ENCODE measurements around the gene TNFAIP1. TPM values are rescaled to one million over a fixed set of nuclear protein-coding genes. Genes with fewer than 3 reads are reported as not detected.

TNFAIP1 gene
- total and polyA plus RNA-seq, 4 donors = 25.1 to 56.0 (median 51.6) TPM

DNA sequence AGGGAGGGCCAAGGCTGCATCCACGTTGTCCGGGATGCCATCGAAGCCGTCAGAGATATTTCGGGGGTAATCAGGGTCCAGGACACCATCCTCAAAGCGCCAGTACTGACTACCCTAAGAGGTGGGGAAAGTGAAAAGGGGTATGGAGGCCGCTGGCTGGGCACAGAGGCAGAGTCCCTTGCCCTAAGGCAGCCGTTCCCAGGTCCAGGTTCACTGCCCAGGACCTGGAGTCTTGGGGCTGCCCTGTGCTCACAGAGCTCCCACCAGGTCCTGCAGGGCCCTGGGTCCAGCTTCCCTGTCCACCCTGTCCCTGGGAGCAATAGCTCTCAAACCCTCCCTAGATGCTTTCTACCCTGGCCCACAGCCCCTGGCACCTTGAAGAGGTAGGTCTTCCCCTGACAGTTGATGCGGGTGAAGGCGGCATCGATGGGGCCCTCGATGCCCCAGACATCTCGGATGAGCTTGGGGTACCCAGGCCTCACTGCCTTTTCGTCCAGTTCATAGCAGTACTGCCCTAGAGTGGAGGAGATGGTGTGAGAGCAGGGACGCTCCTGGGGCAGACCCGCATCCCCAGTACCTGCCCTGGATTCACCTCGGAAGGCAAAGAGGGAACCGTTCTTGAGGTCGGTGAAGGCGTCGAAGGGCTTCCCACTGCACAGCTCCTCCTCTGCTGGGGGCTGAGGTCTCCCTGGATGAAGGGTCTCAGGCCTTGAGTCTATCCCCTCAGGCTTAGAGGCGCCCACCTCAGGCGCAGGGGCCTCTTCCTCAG lies 33.5 kb downstream of the TNFAIP1 start:
- no peaks in the 10 kb centered on the region for H3K27me3 ChIP-seq (ENCODE audit: control insufficient read depth, insufficient read depth, low read length)
- peaks cover 27% of the 10 kb centered on the region for H3K4me1 ChIP-seq (ENCODE audit: control insufficient read depth, insufficient read depth, low read length)
- WGBS (ENCODE audit: insufficient coverage) = 90% methylated on average over 23 of the region's 23 CpGs
- H3K9me3 ChIP-seq (ENCODE audit: control insufficient read depth, insufficient read depth, low read length) = no peaks in the 10 kb centered on the region
- H3K36me3 ChIP-seq (ENCODE audit: control insufficient read depth, insufficient read depth, low read length) = peaks cover 44% of the 10 kb centered on the region
- no peak overlapping the region for H3K27ac ChIP-seq (ENCODE audit: low read depth, low read length)
- no peak overlapping the region for H3K4me3 ChIP-seq (ENCODE audit: low read depth, low read length)
- no peak for DNase-seq (ENCODE audit: low read depth in 4 of 6, low spot score in 6 of 6)

- 83% methylated on average over 10 of the region's 10 CpGs for WGBS (ENCODE audit: insufficient coverage)
- Histone ChIP-seq H3K27me3 (ENCODE audit: control insufficient read depth, insufficient read depth, low read length) (no peaks in the 10 kb centered on the region), H3K36me3 (ENCODE audit: control insufficient read depth, insufficient read depth, low read length) (peaks cover 44% of the 10 kb centered on the region), H3K9me3 (ENCODE audit: control insufficient read depth, insufficient read depth, low read length) (no peaks in the 10 kb centered on the region), H3K4me1 (ENCODE audit: control insufficient read depth, insufficient read depth, low read length) (peaks cover 32% of the 10 kb centered on the region), H3K27ac (ENCODE audit: low read depth, low read length) (no peak overlapping the region), H3K4me3 (ENCODE audit: low read depth, low read length) (no peak overlapping the region)
- no peak for DNase-seq (ENCODE audit: low read depth in 4 of 6, low spot score in 6 of 6)
Observed at GRCh38 chr17:28369684-28370034, 34.1 kb downstream of the TNFAIP1 start.

DNA sequence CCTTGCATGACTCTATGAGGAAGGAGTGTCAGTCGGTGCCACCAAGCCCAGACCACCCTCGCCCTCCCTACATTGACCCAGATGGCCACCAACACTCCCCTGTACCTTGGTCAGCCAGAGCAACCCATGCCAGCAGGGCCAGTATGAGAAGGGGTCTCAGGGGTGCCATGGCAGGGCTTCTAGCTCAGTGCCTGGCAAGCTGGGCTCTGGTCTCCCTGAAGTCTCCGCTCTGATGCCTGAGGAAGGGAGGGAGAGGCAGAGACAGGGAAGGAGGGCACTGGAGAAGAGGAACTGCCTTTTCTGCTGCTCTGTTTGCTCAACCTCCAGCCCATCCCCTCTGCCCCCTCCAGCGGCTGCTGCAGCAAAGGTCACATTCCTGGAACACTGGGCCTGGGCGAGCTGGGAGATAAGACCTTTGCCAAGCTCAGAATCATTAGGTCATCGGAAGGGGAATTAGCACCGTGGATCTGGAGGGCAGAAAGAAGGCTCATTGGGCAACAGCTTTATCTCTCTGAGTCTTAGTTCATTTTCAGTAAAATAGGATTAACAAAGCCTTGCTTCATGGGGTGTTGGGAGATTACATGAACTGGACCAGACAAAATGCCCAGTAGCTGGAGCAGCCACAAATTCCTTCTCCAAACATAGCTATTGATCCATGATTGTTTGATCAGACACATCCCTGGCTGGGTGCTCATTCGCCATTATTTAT lies 34.6 kb downstream of the TNFAIP1 start, which contains the start of gene VTN:
VTN (minus strand) TSS at position 273 of the 709 bp plus-strand sequence; CDS start at position 169, 104 bp downstream.
- Histone ChIP-seq H3K4me1 (ENCODE audit: control insufficient read depth, insufficient read depth, low read length) (peaks cover 34% of the 10 kb centered on the region), H3K27ac (ENCODE audit: low read depth, low read length) (peak within 1 kb of the TSS; percentile 82), H3K9me3 (ENCODE audit: control insufficient read depth, insufficient read depth, low read length) (no peaks in the 10 kb centered on the region), H3K4me3 (ENCODE audit: low read depth, low read length) (peak within 1 kb of the TSS; percentile 73), H3K27me3 (ENCODE audit: control insufficient read depth, insufficient read depth, low read length) (no peaks in the 10 kb centered on the region), H3K36me3 (ENCODE audit: control insufficient read depth, insufficient read depth, low read length) (peaks cover 40% of the 10 kb centered on the region)
- DNase-seq (ENCODE audit: low read depth in 4 of 6, low spot score in 6 of 6) = no peak
- WGBS (ENCODE audit: insufficient coverage) = 48% methylated on average over 5 of the region's 8 CpGs

DNA sequence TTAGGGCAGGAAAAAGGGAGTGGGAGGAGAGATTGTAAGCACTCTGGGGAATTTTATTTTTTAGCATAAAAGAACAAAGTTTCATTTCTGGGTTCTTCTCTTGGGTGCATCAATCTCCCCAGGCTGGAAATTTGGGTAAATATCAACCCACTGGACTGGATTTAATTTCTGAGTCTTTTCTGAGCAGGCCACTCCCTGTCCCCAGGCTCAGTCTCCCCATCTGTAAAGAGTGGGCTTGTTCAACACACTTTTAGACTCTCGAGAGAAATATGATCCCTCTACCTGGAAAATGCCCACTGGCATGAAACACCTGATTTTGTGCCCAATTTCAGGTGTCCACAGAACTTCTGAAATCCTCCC lies 35.2 kb downstream of the TNFAIP1 start:
- DNase-seq (ENCODE audit: low read depth in 4 of 6, low spot score in 6 of 6) = no peak
- no peaks in the 10 kb centered on the region for H3K9me3 ChIP-seq (ENCODE audit: control insufficient read depth, insufficient read depth, low read length)
- H3K27ac ChIP-seq (ENCODE audit: low read depth, low read length) = peak overlapping the region; percentile 82
- H3K4me1 ChIP-seq (ENCODE audit: control insufficient read depth, insufficient read depth, low read length) = peaks cover 34% of the 10 kb centered on the region
- peaks cover 35% of the 10 kb centered on the region for H3K36me3 ChIP-seq (ENCODE audit: control insufficient read depth, insufficient read depth, low read length)
- WGBS (ENCODE audit: insufficient coverage) = no CpG with 5 or more reads among the region's 1 CpG
- no peak overlapping the region for H3K4me3 ChIP-seq (ENCODE audit: low read depth, low read length)
- no peaks in the 10 kb centered on the region for H3K27me3 ChIP-seq (ENCODE audit: control insufficient read depth, insufficient read depth, low read length)

DNA sequence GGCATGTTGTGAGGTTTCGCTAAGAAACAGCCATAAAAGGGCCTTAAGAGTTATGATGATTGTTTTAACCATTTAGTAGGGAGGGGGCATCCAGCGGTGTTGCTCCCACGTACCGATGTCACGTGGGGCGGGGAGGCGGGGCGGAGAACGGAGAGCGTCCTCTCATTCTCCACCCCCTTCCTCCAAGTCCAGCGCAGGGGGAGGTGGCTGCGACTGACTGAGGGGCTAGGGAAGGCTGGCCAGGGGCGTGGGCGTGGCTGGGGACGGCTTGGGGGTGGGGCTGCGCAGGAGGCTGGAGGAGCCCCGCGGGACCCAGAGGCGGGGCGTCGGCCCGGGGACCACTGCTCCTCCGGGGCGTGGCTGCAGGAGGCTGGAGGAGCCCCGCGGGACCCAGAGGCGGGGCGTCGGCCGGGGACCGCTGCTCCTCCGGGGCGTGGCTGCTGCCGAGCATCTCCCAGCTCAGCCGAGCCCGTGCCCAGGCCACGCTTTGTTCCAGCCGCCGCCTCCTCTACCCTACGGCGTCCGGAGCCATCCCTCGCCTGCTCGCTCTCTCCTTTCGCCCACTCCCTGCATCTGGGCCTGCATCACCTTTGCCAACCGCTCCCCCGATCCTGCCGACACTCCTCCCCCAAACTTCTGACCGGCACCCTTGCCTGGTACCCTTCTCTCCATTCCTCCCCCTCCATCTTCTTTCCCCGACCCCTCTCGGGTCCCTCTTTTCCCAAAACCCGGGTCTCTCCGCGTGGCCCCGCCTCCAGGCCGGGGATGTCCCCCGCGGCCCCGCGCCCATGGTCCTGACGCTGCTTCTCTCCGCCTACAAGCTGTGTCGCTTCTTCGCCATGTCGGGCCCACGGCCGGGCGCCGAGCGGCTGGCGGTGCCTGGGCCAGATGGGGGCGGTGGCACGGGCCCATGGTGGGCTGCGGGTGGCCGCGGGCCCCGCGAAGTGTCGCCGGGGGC lies 36.0 kb downstream of the TNFAIP1 start, which contains the start of gene SARM1:
SARM1 (plus strand) TSS at position 450 of the 958 bp plus-strand sequence; CDS start at position 789, 339 bp downstream.
- Histone ChIP-seq H3K4me1 (ENCODE audit: control insufficient read depth, insufficient read depth, low read length) (peaks cover 34% of the 10 kb centered on the region), H3K4me3 (ENCODE audit: low read depth, low read length) (peak within 1 kb of the TSS; percentile 73), H3K27me3 (ENCODE audit: control insufficient read depth, insufficient read depth, low read length) (no peaks in the 10 kb centered on the region), H3K36me3 (ENCODE audit: control insufficient read depth, insufficient read depth, low read length) (peaks cover 37% of the 10 kb centered on the region), H3K9me3 (ENCODE audit: control insufficient read depth, insufficient read depth, low read length) (no peaks in the 10 kb centered on the region), H3K27ac (ENCODE audit: low read depth, low read length) (peak within 1 kb of the TSS; percentile 82)
- peak; percentile 58 to 98 (median 80) for DNase-seq (ENCODE audit: low read depth in 4 of 6, low spot score in 6 of 6)
- WGBS (ENCODE audit: insufficient coverage) = under 1% methylated on average over 72 of the region's 80 CpGs

DNA sequence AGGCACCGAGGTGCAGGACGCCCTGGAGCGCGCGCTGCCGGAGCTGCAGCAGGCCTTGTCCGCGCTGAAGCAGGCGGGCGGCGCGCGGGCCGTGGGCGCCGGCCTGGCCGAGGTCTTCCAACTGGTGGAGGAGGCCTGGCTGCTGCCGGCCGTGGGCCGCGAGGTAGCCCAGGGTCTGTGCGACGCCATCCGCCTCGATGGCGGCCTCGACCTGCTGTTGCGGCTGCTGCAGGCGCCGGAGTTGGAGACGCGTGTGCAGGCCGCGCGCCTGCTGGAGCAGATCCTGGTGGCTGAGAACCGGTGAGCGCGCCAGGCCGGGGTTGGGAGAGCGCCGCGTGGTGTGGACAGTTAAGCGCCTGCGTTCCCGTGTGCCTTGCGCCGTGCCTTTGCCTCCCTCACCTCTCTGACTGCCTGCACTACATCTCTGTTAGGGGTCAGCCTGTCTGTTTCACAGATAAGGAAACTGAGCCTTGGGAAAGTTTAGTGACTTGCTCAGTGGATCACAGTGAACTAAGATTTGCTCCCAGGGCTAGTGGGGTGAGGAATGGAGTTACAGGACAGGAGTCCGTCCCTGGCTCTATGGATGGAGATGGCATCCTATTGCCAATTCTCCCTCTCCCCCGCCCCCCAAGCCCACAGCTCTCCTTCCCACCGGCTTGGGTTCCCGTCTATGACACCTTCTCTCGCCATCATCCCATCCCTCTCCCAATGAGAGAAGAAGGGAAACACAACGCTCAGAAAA lies 36.8 kb downstream of the TNFAIP1 start:
- H3K9me3 ChIP-seq (ENCODE audit: control insufficient read depth, insufficient read depth, low read length) = no peaks in the 10 kb centered on the region
- peaks cover 34% of the 10 kb centered on the region for H3K4me1 ChIP-seq (ENCODE audit: control insufficient read depth, insufficient read depth, low read length)
- no peak overlapping the region for H3K27ac ChIP-seq (ENCODE audit: low read depth, low read length)
- DNase-seq (ENCODE audit: low read depth in 4 of 6, low spot score in 6 of 6) = peak in 3 of 6 donors; percentile 25 to 70 (median 62)
- peaks cover 31% of the 10 kb centered on the region for H3K36me3 ChIP-seq (ENCODE audit: control insufficient read depth, insufficient read depth, low read length)
- under 1% methylated on average over 48 of the region's 53 CpGs for WGBS (ENCODE audit: insufficient coverage)
- peak overlapping the region; percentile 48 for H3K4me3 ChIP-seq (ENCODE audit: low read depth, low read length)
- no peaks in the 10 kb centered on the region for H3K27me3 ChIP-seq (ENCODE audit: control insufficient read depth, insufficient read depth, low read length)

DNA sequence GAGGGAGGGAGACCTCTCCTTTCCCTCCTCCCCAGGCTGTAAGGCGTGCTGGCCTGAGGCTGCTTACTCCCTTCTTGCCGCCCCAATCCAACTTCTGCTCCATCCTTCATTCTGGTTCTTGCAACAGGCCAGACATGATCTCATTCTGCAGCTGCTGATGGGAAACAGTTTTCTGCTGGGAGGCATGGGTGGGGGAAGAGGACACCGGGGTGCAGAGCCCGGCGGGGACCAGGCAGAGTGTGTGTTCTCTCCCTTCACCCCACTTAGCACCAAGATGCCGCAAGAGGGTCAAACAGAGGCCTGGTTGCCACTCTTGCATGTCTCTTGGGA lies 37.3 kb downstream of the TNFAIP1 start:
- Histone ChIP-seq H3K9me3 (ENCODE audit: control insufficient read depth, insufficient read depth, low read length) (no peaks in the 10 kb centered on the region), H3K27ac (ENCODE audit: low read depth, low read length) (no peak overlapping the region), H3K27me3 (ENCODE audit: control insufficient read depth, insufficient read depth, low read length) (no peaks in the 10 kb centered on the region), H3K4me3 (ENCODE audit: low read depth, low read length) (peak overlapping the region; percentile 48), H3K4me1 (ENCODE audit: control insufficient read depth, insufficient read depth, low read length) (peaks cover 34% of the 10 kb centered on the region), H3K36me3 (ENCODE audit: control insufficient read depth, insufficient read depth, low read length) (peaks cover 28% of the 10 kb centered on the region)
- DNase-seq (ENCODE audit: low read depth in 4 of 6, low spot score in 6 of 6) = no peak
- WGBS (ENCODE audit: insufficient coverage) = 69% methylated on average over 4 of the region's 6 CpGs

GRCh38 chr17:28379814-28380801 lies 44.5 kb downstream of the TNFAIP1 start:
- H3K27ac ChIP-seq (ENCODE audit: low read depth, low read length) = no peak overlapping the region
- WGBS (ENCODE audit: insufficient coverage) = 84% methylated on average over 8 of the region's 10 CpGs
- H3K4me1 ChIP-seq (ENCODE audit: control insufficient read depth, insufficient read depth, low read length) = peaks cover 23% of the 10 kb centered on the region
- no peak for DNase-seq (ENCODE audit: low read depth in 4 of 6, low spot score in 6 of 6)
- H3K4me3 ChIP-seq (ENCODE audit: low read depth, low read length) = no peak overlapping the region
- H3K36me3 ChIP-seq (ENCODE audit: control insufficient read depth, insufficient read depth, low read length) = peaks cover 29% of the 10 kb centered on the region
- no peaks in the 10 kb centered on the region for H3K27me3 ChIP-seq (ENCODE audit: control insufficient read depth, insufficient read depth, low read length)
- no peaks in the 10 kb centered on the region for H3K9me3 ChIP-seq (ENCODE audit: control insufficient read depth, insufficient read depth, low read length)

Data from spinal cord (tissue), 10 donors.